Iris pigment epithelial cell (primary cell): ENCODE measurements around the gene BPHL.
"Not testable (repeated sequence)": the region's sequence is repeated elsewhere in the genome, so short reads cannot be mapped to it uniquely, and the experiment has no call there.

Experiments used
- DNase-seq: peaks from one replicate; pipeline ENCODE4 v3.0.0-alpha.2; 2011; ENCODE audit warnings: low read depth

The BPHL gene

DNA sequence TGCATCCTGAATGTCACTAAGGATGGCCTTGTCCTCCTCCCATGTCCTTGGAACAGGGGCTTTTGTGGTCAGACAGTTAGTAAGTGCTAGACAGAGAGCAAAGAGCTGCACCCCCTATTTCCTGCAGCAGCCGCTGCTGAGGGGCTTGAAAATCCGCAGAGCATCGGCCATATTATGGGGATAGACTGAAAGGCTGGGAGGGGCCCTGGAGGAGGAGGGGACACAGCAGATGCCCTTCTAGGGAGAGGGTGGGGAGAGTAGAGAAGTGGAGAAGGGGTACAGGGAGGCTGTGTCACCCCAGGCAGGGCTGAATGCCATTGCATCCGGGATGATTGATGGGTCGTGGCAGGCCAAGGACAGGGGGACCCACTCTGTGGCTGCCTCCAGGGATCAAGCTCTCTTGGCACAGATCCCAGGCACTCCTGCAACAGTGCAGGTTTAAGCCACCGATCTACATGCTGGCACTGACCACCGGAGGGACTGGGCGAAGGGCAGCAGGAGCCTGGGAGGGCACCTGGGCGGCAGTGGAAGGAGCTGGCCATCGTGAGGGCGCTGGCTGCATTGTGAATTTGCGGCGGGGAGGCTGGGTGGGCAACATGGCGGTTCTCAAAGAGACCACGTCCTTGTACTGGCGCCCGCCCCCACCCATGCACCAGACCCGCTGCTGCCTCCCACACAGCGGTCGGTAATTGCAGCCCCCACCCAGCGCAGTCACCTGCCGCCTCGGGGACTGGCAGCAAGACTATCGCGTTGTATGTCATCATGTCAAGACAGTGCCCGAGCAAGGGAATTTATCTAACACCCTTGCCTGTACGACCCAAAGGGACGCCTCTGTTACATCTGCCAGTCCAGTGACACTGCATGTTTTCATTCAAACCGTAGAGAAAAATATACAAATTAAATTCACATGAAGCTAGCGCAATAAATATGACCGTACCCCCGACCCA lies 37.9 kb downstream of the BPHL start:
- DNase-seq = peak; percentile 33

DNA sequence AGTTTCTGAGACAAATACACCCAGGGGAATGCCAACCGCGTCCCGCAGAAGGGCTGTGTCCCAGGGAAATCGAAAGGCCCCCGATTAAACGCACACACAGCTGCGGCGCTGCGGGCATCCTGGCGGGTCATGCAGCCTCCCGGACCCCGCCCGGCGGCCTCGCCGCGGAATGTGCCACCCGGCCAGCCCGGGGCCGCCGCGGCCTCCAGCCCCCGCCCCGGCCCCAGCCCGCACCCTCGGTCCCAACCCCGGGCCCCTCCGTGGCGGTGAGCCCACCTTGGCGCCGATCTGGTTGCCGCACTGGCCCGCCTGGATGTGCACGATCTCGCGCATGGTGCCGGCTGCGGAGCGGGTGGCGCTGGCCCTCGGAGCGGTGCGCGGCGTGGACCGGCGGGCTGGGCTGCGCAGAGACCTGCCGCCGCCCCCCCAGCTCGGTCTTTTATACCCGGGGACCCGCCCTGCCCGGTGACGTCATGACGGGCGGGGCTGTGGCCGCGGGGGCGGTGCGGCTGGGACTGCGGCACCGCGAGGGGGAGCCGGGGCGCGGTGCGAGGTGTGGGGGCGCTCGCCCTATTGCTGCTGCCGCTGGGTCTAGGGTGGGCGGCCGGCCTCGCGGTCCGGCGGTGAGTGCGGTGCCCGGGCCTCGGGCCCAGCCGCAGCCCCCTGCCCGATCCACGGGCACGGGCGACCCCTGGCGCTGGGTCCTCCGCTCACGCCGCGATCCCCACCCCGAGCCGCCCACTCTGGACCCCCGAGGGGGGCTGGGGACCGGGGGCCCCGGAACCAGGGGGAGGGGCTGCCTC lies 38.8 kb downstream of the BPHL start, which contains the start of gene TUBB2A:
TUBB2A (minus strand) TSS at position 414 of the 803 bp plus-strand sequence; CDS start at position 333, 81 bp downstream.
- peak; percentile 77 for DNase-seq

DNA sequence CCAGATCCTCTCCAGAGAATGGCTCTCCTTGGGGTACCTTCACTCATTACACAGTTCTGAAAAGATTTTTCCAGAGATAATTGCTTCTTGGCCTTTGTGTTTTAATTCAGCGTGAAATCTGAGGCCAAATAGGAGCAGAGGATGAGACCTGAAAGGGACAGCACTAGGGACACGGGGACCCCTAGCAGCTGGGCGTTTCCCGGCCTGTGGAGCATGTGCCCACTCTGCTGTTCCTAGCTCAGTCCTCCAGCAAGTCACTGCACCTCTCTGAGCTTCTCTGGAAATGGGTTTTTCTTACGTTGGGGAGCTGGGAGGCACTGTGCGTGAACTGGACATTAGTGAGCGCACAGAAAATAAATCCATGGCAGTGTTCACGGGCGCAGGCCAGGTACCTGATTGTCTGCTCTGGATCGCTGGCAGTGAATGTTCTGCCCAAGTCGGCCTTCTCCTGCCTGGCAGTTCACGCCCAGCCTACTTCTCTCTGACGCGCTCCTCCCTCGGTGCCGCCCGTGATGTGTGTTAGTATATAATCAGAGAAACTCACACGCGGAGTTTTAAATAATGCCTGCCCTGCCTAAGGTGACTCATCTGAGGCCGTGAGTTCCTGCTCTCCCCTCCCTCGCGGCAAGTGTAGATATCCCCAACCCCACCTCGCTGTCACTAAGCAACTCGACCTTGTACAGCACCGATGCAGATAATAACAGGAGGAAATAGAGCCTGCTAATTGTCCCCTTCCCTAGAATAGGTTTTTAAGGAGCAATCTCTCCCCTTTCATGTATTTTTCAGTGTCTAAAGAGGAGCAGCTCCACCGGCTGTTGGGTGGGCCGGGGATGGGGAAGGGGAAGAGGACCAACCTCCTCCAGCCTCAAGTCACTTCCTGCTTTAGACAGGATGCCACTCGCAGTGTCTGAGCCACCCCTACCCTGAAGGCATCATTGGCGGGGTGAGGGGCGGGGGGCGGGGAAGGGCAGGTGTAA lies 41.6 kb downstream of the BPHL start:
- no peak for DNase-seq

DNA sequence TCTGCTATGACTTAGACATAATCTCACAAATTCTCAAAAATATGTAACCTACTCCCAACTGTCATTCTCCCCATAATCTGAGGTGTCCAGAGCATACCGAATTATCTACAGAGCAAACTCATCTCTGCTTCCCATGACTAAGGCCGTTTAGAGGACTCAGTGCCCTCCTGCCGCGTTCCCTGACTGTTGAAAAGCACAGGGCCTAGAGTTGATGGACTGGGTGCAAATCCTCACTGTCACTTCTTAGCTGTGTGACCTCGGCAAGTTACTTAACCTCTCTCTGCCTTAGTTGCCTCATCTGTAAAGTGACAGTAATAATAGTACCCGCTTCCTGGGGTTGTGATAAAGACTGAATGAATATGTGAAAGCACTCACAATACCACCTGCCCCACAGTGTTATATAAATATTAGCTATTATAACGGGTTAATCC lies 43.6 kb downstream of the BPHL start:
- DNase-seq = peak; percentile 28

DNA sequence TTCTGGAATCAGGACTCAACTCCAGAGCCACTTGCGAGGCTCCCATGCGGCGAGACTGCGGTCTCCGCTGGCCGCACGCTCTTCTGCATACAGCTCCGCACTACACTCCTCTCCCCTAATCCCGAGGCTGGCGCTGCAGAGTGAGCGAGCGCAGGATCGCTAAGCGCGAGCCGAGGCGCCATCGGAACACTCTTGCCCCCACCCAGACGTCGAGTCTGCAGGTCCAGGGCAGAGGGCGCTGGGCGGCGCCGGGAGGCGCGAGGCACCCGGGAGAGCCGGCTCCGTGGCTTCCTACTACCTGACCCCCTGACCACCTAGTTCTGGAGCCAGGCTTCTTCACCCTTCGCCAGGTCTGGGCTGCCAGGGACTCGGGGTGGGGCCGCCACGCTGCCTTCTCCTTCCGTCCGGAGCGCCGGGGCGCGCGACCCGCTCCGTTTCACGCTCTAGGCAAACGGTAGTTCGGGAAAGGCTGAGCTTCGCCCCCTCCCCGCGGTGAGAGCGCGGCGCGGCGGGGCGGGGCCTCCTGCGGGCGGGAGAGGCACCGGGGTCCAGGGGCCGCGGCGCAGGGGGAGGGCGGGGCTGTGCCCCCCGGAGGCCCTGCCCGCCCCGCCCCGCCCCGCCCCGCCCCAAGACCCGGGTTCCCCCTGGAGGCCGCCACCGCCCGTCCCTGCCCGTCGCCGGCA lies 44.2 kb downstream of the BPHL start:
- DNase-seq = peak; percentile 83

DNA sequence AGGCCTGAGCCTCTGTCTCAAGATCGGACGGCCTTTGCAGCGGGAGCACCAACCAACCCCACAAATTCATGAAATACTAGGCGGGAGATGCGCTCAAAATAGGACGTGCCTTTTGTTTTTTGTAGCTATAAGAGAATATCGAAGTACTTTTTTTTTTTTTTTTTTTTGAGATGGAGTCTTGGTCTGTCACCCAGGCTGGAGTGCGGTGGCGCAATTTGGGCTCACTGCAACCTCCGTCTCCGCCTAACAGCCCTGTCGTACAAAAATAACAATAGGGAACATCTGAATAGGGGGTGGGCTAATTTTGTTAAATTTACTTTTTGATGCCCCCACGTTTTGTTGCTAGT lies 44.7 kb downstream of the BPHL start:
- DNase-seq = peak; percentile 57

DNA sequence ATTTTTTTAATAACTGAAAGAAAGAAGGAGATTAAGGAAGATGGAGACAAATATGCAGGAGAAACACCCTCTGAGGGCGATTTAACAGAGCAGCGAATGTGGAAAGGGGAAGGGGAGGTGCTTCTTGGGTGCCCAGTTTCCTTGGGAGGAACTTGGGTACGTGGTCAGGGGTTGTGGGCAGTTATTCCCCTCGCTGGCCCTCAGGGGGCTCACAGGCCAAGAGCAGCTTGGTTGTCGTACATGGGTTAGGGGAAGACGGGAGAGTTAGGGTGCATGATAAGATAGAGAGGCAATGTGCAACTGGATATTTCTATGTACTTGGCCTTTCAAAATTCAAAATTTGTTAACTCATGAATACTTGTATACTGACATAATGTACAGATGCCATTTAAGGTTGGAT lies 45.9 kb downstream of the BPHL start:
- no peak for DNase-seq

DNA sequence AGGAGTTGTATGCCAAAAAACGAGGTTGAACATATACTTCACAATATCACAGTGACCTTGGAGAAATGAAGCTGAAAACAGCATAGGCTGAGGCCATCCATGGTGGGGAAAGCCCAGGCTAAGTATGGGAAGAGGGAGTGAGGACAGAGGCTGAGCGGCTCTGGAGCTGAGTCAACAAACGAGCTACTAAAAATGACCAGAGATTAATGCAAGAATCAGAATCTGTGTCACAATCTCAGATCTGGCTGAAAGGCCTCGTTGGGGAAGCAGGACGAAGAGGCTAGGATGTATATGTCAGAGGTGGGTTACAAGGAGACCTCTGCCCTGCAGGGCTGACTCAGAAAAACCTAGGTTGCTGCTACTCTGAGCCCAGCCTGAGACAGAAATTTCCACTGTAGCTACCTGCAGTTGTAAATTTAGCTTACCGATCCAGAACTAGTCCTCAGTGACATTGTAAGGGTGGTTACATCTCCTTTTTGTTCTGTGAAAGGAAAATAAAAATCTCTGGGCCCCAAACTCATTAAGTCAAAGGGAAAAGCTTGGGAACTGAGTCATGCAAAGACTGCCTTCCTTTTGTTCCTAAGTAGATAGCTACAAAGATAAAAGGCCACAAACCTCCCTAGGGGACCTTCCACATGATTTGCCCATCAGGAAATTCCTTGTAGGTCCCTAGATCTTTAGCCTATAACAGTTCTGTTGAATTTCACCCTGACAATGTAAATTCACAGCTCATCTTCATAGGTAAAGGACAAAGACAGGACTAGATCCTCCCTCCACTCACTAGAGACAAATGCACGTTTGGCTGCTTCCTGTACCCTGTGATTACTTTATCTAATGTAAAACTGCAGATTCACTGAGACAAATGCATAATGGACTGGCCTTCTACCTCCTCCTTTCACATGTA lies 47.4 kb downstream of the BPHL start:
- DNase-seq = peak; percentile 77

DNA sequence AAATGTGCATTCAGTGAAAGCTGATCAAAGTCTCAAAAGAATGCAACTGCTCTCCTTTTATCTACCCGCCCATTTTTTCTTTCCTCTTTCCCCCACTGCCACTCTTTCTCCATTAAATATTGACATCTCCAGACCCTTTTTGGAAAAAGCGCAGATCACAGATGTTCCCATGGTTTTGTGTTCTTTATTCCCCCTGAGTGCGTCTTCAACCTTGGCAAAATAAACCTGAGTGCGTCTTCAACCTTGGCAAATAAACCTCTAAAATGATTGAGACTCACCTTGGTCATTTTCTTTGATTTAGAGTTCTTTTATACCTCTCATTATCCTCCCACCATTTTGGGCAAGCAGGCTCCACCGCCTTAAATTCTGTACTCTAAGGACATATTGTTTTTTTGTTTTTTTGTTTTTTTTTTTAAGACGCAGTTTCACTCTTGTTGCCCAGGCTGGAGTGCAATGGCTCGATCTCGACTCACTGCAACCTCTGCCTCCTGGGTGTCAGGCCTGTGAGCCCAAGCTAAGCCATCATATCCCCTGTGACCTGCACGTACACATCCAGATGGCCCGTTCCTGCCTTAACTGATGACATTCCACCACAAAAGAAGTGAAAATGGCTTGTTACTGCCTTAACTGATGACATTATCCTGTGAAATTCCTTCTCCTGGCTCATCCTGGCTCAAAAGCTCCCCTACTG lies 48.2 kb downstream of the BPHL start:
- DNase-seq = not testable (repeated sequence)

DNA sequence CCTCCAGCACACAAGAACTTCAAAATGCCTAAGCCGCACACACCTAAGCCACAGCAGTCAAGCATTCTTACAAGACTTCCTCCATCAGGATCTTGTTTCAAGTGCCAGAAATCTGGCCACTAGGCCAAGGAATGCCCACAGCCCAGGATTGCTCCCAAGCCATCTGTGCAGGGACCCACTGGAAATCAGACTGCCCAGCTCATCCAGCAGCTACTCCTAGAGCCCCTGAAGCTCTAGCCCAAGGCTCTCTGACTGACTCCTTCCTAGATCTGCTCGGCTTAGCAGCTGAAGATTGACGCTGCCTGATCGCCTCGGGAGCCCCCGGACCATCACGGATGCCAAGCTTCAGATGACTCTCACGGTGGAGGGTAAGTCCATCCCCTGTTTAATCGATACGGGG lies 49.5 kb downstream of the BPHL start:
- DNase-seq = not testable (repeated sequence)

DNA sequence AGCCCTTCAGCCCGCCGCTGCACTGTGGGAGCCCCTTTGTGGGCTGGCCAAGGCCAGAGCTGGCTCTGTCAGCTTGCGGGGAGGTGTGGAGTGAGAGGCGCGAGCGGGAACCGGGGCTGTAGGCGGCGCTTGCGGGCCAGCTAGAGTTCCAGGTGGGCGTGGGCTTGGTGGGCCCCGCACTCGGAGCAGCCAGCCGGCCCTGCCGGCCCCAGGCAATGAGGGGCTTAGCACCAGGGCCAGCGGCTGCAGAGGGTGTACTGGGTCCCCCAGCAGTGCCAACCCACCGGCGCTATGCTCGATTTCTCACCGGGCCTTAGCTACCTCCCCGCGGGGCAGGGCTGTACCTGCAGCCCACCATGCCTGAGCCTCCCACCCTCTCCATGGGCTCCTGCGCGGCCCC lies 52.2 kb downstream of the BPHL start:
- DNase-seq = not testable (repeated sequence)

DNA sequence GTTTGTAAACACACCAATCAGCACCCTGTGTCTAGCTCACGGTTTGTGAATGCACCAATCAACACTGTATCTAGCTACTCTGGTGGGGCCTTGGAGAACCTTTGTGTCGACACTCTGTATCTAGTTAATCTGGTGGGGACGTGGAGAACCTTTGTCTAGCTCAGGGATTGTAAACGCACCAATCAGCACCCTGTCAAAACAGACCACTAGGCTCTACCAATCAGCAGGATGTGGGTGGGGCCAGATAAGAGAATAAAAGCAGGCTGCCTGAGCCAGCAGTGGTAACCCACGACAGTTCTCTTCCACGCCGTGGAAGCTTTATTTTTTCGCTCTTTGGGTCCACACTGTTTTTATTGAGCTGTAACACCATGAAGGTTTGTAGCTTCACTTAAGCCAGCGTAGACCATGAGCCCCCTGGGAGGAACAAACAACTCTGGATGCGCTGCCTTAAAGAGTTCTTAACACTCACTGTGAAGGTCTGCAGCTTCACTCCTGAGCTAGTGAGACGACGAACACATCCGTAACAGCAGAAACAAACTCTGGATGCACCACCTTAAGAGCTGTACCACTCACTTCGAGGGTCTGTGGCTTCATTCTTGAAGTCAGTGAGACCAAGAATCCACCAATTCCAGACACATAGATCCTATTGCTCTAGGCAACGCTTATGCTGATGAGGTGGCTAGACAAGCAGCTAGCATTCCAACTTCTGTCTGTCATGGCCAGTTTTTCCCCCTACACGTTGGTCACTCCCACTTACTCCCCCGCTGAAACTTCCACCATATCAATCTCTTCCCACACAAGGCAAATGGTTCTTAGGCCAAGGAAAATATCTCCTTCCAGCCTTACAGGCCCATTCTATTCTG lies 53.0 kb downstream of the BPHL start:
- DNase-seq = not testable (repeated sequence)

DNA sequence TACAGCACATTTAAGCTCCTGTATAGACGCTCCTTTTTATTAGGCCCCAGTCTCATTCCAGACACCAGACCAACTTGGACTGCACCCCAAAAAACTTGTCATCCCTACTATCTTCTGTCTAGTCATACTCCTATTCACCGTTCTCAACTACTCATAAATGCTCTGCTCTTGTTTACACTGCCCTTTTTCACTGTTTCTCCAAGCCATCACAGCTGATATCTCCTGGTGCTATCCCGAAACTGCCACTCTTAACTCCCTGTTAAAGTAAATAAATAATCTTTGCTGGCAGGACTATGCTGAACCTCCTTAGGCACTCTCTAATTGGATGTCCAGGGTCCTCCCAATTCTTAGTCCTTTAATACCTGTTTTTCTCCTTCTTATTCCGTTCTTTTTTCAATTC lies 54.3 kb downstream of the BPHL start:
- DNase-seq = not testable (repeated sequence)

DNA sequence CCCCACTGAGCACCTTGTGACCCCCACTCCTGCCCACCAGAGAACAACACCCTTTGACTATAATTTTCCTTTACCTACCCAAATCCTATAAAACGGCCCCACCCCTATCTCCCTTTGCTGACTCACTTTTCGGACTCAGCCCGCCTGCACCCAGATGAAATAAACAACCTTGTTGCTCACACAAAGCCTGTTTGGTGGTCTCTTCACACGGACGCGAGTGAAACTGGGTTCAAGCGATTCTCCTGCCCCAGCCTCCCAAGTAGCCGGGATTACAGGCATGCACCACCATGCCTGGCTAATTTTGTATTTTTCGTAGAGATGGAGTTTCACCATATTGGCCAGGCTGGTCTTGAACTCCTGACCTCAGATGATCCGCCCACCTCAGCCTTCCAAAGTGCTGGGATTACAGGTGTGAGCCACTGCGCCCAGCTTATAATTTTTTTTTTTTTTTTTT lies 55.2 kb downstream of the BPHL start:
- not testable (repeated sequence) for DNase-seq

DNA sequence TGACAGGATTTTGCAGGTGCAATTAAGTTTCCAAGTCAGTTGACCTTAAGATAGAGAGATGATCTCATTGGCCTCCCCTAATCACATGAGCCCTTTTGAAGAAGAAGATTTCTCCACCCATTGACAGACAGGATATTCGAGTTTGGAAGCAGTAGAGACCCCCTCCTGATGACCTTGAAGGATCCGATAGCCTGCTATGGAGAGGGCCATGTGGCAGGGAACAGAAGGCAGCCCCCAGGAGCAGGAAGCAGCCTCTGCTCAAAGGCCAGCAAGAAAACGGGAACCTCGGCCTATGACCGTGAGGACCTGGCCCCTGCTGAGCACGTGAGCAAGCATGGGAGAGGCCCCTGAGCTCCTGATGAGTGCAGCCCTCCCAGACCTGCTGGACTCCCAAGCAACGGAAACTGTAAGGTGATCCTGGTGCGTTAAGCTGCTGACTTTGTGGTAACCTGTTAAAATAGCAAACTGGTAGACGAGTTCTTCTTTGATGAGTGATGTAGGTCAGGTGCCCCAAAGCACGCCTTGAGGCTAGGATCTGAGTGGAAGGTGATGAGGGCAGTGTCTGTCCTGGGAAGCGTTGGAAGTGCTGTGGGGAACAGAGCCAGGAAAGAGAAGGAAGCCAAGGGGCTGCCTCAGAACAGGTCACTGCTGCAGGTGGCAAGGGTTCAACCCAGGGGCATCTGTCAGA lies 57.3 kb downstream of the BPHL start:
- no peak for DNase-seq

DNA sequence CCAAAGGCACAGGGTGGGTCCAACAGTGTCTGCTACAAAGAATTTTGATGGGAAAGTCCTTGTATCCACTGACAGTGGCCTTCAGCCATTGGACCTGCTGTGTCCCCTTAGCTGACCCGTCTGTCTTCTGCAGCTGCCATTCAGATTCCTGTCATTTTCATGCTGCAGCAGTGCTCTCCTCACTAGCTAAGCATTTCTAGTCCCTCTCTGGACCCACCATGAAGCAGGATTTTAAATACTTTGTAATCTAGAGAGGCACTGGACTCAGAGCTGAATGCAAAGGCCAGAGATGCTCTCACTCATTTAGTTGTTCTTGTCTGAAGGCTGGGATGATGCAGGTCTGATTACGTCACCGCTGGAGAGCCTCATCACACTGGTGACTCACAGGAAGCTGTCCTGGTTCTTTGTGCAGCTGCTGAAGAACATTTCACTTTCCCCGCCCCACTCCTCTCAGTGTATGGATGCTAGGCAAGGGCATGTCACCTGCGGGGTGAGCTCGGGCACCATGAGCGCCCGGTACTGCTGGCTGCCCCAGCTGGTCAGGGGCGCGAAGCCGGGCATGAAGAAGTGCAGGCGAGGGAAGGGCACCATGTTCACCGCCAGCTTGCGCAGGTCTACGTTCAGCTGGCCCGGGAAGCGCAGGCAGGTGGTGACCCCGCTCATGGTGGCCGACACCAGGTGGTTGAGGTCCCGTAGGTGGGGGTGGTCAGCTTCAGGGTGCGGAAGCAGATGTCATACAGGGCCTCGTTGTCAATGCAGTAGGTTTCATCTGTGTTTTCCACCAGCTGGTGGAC lies 58.2 kb downstream of the BPHL start:
- DNase-seq = peak; percentile 97

DNA sequence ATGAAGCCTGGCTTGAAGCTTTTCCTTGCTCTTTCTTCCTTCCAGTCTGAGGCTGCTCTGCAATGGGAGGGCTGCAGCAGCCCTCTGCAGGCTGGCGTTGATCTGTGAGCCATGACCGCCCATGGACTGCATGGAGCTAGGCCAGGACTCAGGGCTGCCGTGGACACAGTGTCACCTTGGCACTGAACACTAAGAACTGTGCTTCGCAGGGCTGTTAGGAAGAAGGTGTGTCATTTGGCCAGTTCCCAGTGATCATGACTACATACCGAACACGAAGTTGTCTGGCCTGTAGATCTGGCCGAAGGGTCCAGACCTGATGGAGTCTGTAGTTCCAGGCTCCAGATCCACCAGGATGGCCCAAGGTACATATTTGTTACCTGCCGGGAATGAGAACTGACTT lies 60.2 kb downstream of the BPHL start:
- not testable (repeated sequence) for DNase-seq
